ENCODE data around the gene ATP6V1E1.
"Not testable (repeated sequence)": the region's sequence is repeated elsewhere in the genome, so short reads cannot be mapped to it uniquely, and the experiment has no call there.

ATP6V1E1 gene

GRCh38 chr22:17569971-17570511 lies 58.5 kb downstream of the ATP6V1E1 start:
- peak overlapping the region; percentile 57 for H3K4me3 ChIP-seq (ENCODE audit: low read depth, low read length)
- no peaks in the 10 kb centered on the region for H3K27me3 ChIP-seq (ENCODE audit: insufficient read depth, low read length)
- H2AFZ ChIP-seq (ENCODE audit: low read length, unreplicated experiment) = no peak overlapping the region
- no peaks in the 10 kb centered on the region for H3K79me2 ChIP-seq (ENCODE audit: control insufficient read depth, insufficient read depth, low read length, unreplicated experiment)
- H3K4me1 ChIP-seq (ENCODE audit: control insufficient read depth, insufficient read depth, low read length, unreplicated experiment) = peaks cover 22% of the 10 kb centered on the region
- no peaks in the 10 kb centered on the region for H3K36me3 ChIP-seq (ENCODE audit: insufficient read depth, low read length)
- peak overlapping the region; percentile 100 for H3K27ac ChIP-seq (ENCODE audit: low read depth, low read length)

GRCh38 chr22:17566776-17567175 lies 61.8 kb downstream of the ATP6V1E1 start:
- Histone ChIP-seq H2AFZ (ENCODE audit: low read length, unreplicated experiment) (no peak overlapping the region), H3K27me3 (ENCODE audit: insufficient read depth, low read length) (no peaks in the 10 kb centered on the region), H3K27ac (ENCODE audit: low read depth, low read length) (no peak overlapping the region), H3K79me2 (ENCODE audit: control insufficient read depth, insufficient read depth, low read length, unreplicated experiment) (no peaks in the 10 kb centered on the region), H3K36me3 (ENCODE audit: insufficient read depth, low read length) (no peaks in the 10 kb centered on the region), H3K4me3 (ENCODE audit: low read depth, low read length) (no peak overlapping the region), H3K4me1 (ENCODE audit: control insufficient read depth, insufficient read depth, low read length, unreplicated experiment) (peaks cover 32% of the 10 kb centered on the region)

GRCh38 chr22:17566016-17566687 lies 62.4 kb downstream of the ATP6V1E1 start:
- peaks cover 26% of the 10 kb centered on the region for H3K4me1 ChIP-seq (ENCODE audit: control insufficient read depth, insufficient read depth, low read length, unreplicated experiment)
- H3K4me3 ChIP-seq (ENCODE audit: low read depth, low read length); H2AFZ ChIP-seq (ENCODE audit: low read length, unreplicated experiment); H3K79me2 ChIP-seq (ENCODE audit: control insufficient read depth, insufficient read depth, low read length, unreplicated experiment); H3K27ac ChIP-seq (ENCODE audit: low read depth, low read length); H3K27me3 ChIP-seq (ENCODE audit: insufficient read depth, low read length); H3K36me3 ChIP-seq (ENCODE audit: insufficient read depth, low read length): not testable (repeated sequence)

- H3K27me3 ChIP-seq (ENCODE audit: insufficient read depth, low read length) = no peaks in the 10 kb centered on the region
- H3K4me1 ChIP-seq (ENCODE audit: control insufficient read depth, insufficient read depth, low read length, unreplicated experiment) = peaks cover 10% of the 10 kb centered on the region
- no peak overlapping the region for H3K27ac ChIP-seq (ENCODE audit: low read depth, low read length)
- no peaks in the 10 kb centered on the region for H3K79me2 ChIP-seq (ENCODE audit: control insufficient read depth, insufficient read depth, low read length, unreplicated experiment)
- no peak overlapping the region for H2AFZ ChIP-seq (ENCODE audit: low read length, unreplicated experiment)
- no peak overlapping the region for H3K4me3 ChIP-seq (ENCODE audit: low read depth, low read length)
- H3K36me3 ChIP-seq (ENCODE audit: insufficient read depth, low read length) = no peaks in the 10 kb centered on the region
Measured at GRCh38 chr22:17563936-17564391, 64.6 kb downstream of the ATP6V1E1 start.

- no peak within 1 kb of the TSS for H3K4me3 ChIP-seq (ENCODE audit: low read depth, low read length)
- peak within 1 kb of the TSS; percentile 60 for H2AFZ ChIP-seq (ENCODE audit: low read length, unreplicated experiment)
- H3K79me2 ChIP-seq (ENCODE audit: control insufficient read depth, insufficient read depth, low read length, unreplicated experiment) = no peaks in the 10 kb centered on the region
- H3K27ac ChIP-seq (ENCODE audit: low read depth, low read length) = no peak within 1 kb of the TSS
- H3K27me3 ChIP-seq (ENCODE audit: insufficient read depth, low read length) = no peaks in the 10 kb centered on the region
- no peaks in the 10 kb centered on the region for H3K36me3 ChIP-seq (ENCODE audit: insufficient read depth, low read length)
- H3K4me1 ChIP-seq (ENCODE audit: control insufficient read depth, insufficient read depth, low read length, unreplicated experiment) = peaks cover 10% of the 10 kb centered on the region
Measured at GRCh38 chr22:17562906-17563870, 65.4 kb downstream of the ATP6V1E1 start, which contains the start of gene SLC25A18. SLC25A18 (plus strand) TSS chr22:17563498; CDS start chr22:17579945, 16,447 bp downstream.

GRCh38 chr22:17559188-17559587 lies 69.4 kb downstream of the ATP6V1E1 start:
- Histone ChIP-seq H3K4me3 (ENCODE audit: low read depth, low read length) (no peak overlapping the region), H3K27me3 (ENCODE audit: insufficient read depth, low read length) (no peaks in the 10 kb centered on the region), H3K79me2 (ENCODE audit: control insufficient read depth, insufficient read depth, low read length, unreplicated experiment) (no peaks in the 10 kb centered on the region), H3K4me1 (ENCODE audit: control insufficient read depth, insufficient read depth, low read length, unreplicated experiment) (peaks cover 10% of the 10 kb centered on the region), H2AFZ (ENCODE audit: low read length, unreplicated experiment) (no peak overlapping the region), H3K27ac (ENCODE audit: low read depth, low read length) (no peak overlapping the region), H3K36me3 (ENCODE audit: insufficient read depth, low read length) (no peaks in the 10 kb centered on the region)

- no peaks in the 10 kb centered on the region for H3K79me2 ChIP-seq (ENCODE audit: control insufficient read depth, insufficient read depth, low read length, unreplicated experiment)
- no peaks in the 10 kb centered on the region for H3K4me1 ChIP-seq (ENCODE audit: control insufficient read depth, insufficient read depth, low read length, unreplicated experiment)
- H3K27me3 ChIP-seq (ENCODE audit: insufficient read depth, low read length) = no peaks in the 10 kb centered on the region
- H2AFZ ChIP-seq (ENCODE audit: low read length, unreplicated experiment) = no peak overlapping the region
- no peak overlapping the region for H3K4me3 ChIP-seq (ENCODE audit: low read depth, low read length)
- no peak overlapping the region for H3K27ac ChIP-seq (ENCODE audit: low read depth, low read length)
- H3K36me3 ChIP-seq (ENCODE audit: insufficient read depth, low read length) = no peaks in the 10 kb centered on the region
Measured at GRCh38 chr22:17554814-17555213, 73.7 kb downstream of the ATP6V1E1 start.

GRCh38 chr22:17552737-17553136 lies 75.8 kb downstream of the ATP6V1E1 start:
- Histone ChIP-seq H3K27ac (ENCODE audit: low read depth, low read length) (no peak overlapping the region), H3K27me3 (ENCODE audit: insufficient read depth, low read length) (no peaks in the 10 kb centered on the region), H3K4me1 (ENCODE audit: control insufficient read depth, insufficient read depth, low read length, unreplicated experiment) (no peaks in the 10 kb centered on the region), H2AFZ (ENCODE audit: low read length, unreplicated experiment) (no peak overlapping the region), H3K4me3 (ENCODE audit: low read depth, low read length) (no peak overlapping the region), H3K79me2 (ENCODE audit: control insufficient read depth, insufficient read depth, low read length, unreplicated experiment) (no peaks in the 10 kb centered on the region), H3K36me3 (ENCODE audit: insufficient read depth, low read length) (no peaks in the 10 kb centered on the region)

GRCh38 chr22:17549655-17550054 lies 78.9 kb downstream of the ATP6V1E1 start:
- Histone ChIP-seq H3K27ac (ENCODE audit: low read depth, low read length) (no peak overlapping the region), H3K27me3 (ENCODE audit: insufficient read depth, low read length) (no peaks in the 10 kb centered on the region), H3K4me3 (ENCODE audit: low read depth, low read length) (no peak overlapping the region), H3K4me1 (ENCODE audit: control insufficient read depth, insufficient read depth, low read length, unreplicated experiment) (no peaks in the 10 kb centered on the region), H2AFZ (ENCODE audit: low read length, unreplicated experiment) (no peak overlapping the region), H3K36me3 (ENCODE audit: insufficient read depth, low read length) (no peaks in the 10 kb centered on the region), H3K79me2 (ENCODE audit: control insufficient read depth, insufficient read depth, low read length, unreplicated experiment) (no peaks in the 10 kb centered on the region)

GRCh38 chr22:17549183-17549582 lies 79.4 kb downstream of the ATP6V1E1 start:
- no peaks in the 10 kb centered on the region for H3K27me3 ChIP-seq (ENCODE audit: insufficient read depth, low read length)
- no peaks in the 10 kb centered on the region for H3K36me3 ChIP-seq (ENCODE audit: insufficient read depth, low read length)
- no peak overlapping the region for H3K4me3 ChIP-seq (ENCODE audit: low read depth, low read length)
- no peaks in the 10 kb centered on the region for H3K79me2 ChIP-seq (ENCODE audit: control insufficient read depth, insufficient read depth, low read length, unreplicated experiment)
- no peak overlapping the region for H2AFZ ChIP-seq (ENCODE audit: low read length, unreplicated experiment)
- no peak overlapping the region for H3K27ac ChIP-seq (ENCODE audit: low read depth, low read length)
- no peaks in the 10 kb centered on the region for H3K4me1 ChIP-seq (ENCODE audit: control insufficient read depth, insufficient read depth, low read length, unreplicated experiment)
